ENCODE measurements around the gene IFNE. TPM values are rescaled to one million over a fixed set of nuclear protein-coding genes. Genes with fewer than 3 reads are reported as not detected.

IFNE gene
- total RNA-seq, 1 experiment from 2014 or later, result not detected

DNA sequence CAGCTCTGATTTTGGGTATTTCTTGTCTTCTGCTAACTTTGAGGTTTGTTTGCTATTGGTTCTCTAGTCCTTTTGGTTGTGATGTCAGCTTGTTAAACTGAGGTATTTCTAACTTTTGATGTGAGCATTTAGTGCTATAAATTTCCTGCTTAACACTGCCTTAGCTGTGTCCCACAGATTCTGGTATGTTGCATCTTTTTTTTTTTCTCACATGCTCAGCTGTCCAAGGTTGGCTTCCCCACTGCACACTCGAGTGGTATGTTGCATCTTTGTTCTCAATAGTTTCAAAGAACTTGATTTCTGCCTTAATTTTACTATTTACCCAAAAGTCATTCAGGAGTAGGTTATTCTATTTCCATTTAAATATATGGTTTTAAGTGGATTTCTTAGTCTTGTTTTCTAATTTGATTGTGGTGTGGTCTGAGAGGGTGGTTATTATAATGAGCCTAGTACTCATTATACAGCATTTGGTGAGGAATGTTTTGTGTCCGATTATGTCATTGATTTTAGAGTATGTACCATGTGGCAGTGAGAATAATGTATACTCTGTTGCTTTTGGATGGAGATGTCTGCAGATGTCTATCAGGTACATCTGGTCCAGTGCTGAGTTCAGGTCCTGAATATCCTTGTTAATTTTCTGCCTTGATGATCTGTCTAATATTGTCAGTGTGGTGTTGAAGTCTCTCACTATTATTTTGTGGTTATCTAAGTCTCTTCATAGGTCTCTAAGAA, 42.2 kb upstream of the IFNE start:
- Histone ChIP-seq H3K23ac (ENCODE audit: insufficient read length, low read depth, low read length) (no peak overlapping the region), H3K9me3 (ENCODE audit: control insufficient read depth, low read depth, low read length) (no peaks in the 10 kb centered on the region), H3K79me2 (ENCODE audit: insufficient read depth, low read length) (no peaks in the 10 kb centered on the region), H2AK5ac (ENCODE audit: insufficient read length, low read length) (no peak overlapping the region), H4K91ac (ENCODE audit: insufficient read length, low read depth, low read length) (no peak overlapping the region), H3K18ac (ENCODE audit: insufficient read length, low read depth, low read length) (no peak overlapping the region), H2BK20ac (ENCODE audit: low read depth, low read length, poor library complexity, severe bottlenecking) (no peak overlapping the region), H4K8ac (replicated peaks; ENCODE audit: insufficient read length, low read depth, low read length) (no peak overlapping the region), H3T11ph (ENCODE audit: low read length) (no peak overlapping the region), H3K4me2 (ENCODE audit: insufficient read depth, insufficient read length, low read length) (no peak overlapping the region), H3K27me3 (ENCODE audit: insufficient read depth, low read length) (no peaks in the 10 kb centered on the region), H2BK12ac (ENCODE audit: insufficient read length, low read depth, low read length) (no peak overlapping the region), H3K9ac (ENCODE audit: extremely low read depth, insufficient read length, low read length) (no peak overlapping the region), H2AFZ (ENCODE audit: low read length) (no peak overlapping the region), H3K79me1 (ENCODE audit: insufficient read depth, low read depth, low read length, poor library complexity, severe bottlenecking) (no peaks in the 10 kb centered on the region), H4K20me1 (ENCODE audit: control insufficient read depth, insufficient read depth, insufficient read length) (no peaks in the 10 kb centered on the region), H2BK5ac (ENCODE audit: insufficient read length, low read length) (no peak overlapping the region), H3K56ac (ENCODE audit: insufficient read length, low read depth, low read length) (no peak overlapping the region), H3K14ac (ENCODE audit: insufficient read depth, low read length) (no peak overlapping the region), H3K4ac (ENCODE audit: low read depth, low read length) (no peak overlapping the region), H2BK120ac (ENCODE audit: low read depth, low read length, poor library complexity, severe bottlenecking) (no peak overlapping the region), H3K27ac (ENCODE audit: insufficient read length, low read depth, low read length) (no peak overlapping the region), H3K23me2 (ENCODE audit: insufficient read length, low read depth, low read length, poor library complexity, severe bottlenecking) (no peaks in the 10 kb centered on the region), H2BK15ac (ENCODE audit: low read depth, low read length) (no peak overlapping the region), H4K5ac (ENCODE audit: insufficient read length, low read depth, low read length) (no peak overlapping the region), H3K4me1 (ENCODE audit: insufficient read depth, low read length) (no peaks in the 10 kb centered on the region)
- no CpG with 5 or more reads among the region's 2 CpGs for WGBS (ENCODE audit: extremely low coverage, insufficient read length, low lambda C conversion rate)
- DNase-seq, result no peak
- H3K4me3 Mint-ChIP-seq, result no peak overlapping the region
- H3K4me1 Mint-ChIP-seq, result no peaks in the 10 kb centered on the region
- H3K27ac Mint-ChIP-seq, result no peak overlapping the region
- peaks cover 8 to 10% of the 10 kb centered on the region in 2 experiments for H3K9me3 Mint-ChIP-seq
- TF ChIP-seq, protein P1, sequence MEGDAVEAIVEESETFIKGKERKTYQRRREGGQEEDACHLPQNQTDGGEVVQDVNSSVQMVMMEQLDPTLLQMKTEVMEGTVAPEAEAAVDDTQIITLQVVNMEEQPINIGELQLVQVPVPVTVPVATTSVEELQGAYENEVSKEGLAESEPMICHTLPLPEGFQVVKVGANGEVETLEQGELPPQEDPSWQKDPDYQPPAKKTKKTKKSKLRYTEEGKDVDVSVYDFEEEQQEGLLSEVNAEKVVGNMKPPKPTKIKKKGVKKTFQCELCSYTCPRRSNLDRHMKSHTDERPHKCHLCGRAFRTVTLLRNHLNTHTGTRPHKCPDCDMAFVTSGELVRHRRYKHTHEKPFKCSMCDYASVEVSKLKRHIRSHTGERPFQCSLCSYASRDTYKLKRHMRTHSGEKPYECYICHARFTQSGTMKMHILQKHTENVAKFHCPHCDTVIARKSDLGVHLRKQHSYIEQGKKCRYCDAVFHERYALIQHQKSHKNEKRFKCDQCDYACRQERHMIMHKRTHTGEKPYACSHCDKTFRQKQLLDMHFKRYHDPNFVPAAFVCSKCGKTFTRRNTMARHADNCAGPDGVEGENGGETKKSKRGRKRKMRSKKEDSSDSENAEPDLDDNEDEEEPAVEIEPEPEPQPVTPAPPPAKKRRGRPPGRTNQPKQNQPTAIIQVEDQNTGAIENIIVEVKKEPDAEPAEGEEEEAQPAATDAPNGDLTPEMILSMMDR (conservative IDR thresholded peaks at IDR 0.05), result no peak
- no peaks in the 10 kb centered on the region for H3K27me3 Mint-ChIP-seq (ENCODE audit: low read depth)
- H3K36me3 Mint-ChIP-seq (ENCODE audit: insufficient read depth in 1 of 3, low read depth in 3 of 3), result peaks cover 6 to 25% (median 22%) of the 10 kb centered on the region in 3 experiments; a peak in 6 of 7 replicates
